SK-N-SH treated with all-trans-retinoic acid at 6 μM for 48 hours (cell line): ENCODE data around the gene TIMM21.

ENCODE experiments used
- OSR1 ChIP-seq: fragments of 250-450 bp; sonication (Bioruptor Pico); IDR thresholded peaks from 2 replicates; pipeline ENCODE4 v1.8.0; 2022; ENCODE audit warnings: moderate library complexity, mild to moderate bottlenecking, inconsistent platforms
- ZFP3 ChIP-seq: fragments of 250-450 bp; sonication (Bioruptor Pico); IDR thresholded peaks from 2 replicates; pipeline ENCODE4 v1.5.0; 2020; ENCODE audit warnings: mild to moderate bottlenecking, moderate library complexity
- ZFP30 ChIP-seq: fragments of 450-650 bp; formaldehyde crosslinking; IDR thresholded peaks from 2 replicates; pipeline ENCODE4 v1.5.0; 2022; ENCODE audit warnings: mild to moderate bottlenecking, moderate library complexity
- ZNF565 ChIP-seq: fragments of 450-650 bp; formaldehyde crosslinking; conservative IDR thresholded peaks from 2 replicates; pipeline ENCODE4 v1.5.0; 2020; ENCODE audit warnings: low read depth, mild to moderate bottlenecking, moderate library complexity
- TF ChIP-seq, protein P1 (sequence below): fragments of 250-450 bp; sonication (Bioruptor Pico); IDR thresholded peaks from 2 replicates; pipeline ENCODE4 v1.5.0; 2020; ENCODE audit warnings: mild to moderate bottlenecking, moderate library complexity

DNA sequence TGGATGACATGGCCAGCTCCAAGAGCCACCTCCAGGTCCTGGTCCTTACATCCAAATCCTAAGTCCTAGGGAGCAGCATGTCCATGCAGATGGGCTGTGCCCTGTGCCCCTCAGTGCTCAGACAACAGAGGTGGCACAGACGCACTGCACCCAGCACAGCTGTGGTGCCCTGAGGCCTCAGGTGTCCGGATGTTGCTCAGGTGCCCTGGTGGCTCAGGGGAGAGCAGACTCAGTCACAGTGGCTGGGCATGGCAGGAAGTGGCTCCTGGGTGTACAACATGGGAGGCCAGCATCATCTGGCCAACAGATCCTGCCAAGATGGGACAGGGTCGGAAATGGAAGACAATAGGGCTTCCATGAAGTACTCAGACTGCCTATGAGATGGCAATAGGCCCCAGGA, 50.1 kb downstream of the TIMM21 start:
- TF ChIP-seq ZNF565 (CRISPR knock-in tag) (no peak), ZFP3 (no peak), OSR1 (CRISPR knock-in tag) (no peak), ZFP30 (CRISPR knock-in tag) (no peak)
- TF ChIP-seq, protein P1, sequence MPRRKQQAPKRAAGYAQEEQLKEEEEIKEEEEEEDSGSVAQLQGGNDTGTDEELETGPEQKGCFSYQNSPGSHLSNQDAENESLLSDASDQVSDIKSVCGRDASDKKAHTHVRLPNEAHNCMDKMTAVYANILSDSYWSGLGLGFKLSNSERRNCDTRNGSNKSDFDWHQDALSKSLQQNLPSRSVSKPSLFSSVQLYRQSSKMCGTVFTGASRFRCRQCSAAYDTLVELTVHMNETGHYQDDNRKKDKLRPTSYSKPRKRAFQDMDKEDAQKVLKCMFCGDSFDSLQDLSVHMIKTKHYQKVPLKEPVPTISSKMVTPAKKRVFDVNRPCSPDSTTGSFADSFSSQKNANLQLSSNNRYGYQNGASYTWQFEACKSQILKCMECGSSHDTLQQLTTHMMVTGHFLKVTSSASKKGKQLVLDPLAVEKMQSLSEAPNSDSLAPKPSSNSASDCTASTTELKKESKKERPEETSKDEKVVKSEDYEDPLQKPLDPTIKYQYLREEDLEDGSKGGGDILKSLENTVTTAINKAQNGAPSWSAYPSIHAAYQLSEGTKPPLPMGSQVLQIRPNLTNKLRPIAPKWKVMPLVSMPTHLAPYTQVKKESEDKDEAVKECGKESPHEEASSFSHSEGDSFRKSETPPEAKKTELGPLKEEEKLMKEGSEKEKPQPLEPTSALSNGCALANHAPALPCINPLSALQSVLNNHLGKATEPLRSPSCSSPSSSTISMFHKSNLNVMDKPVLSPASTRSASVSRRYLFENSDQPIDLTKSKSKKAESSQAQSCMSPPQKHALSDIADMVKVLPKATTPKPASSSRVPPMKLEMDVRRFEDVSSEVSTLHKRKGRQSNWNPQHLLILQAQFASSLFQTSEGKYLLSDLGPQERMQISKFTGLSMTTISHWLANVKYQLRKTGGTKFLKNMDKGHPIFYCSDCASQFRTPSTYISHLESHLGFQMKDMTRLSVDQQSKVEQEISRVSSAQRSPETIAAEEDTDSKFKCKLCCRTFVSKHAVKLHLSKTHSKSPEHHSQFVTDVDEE (CRISPR knock-in tag): no peak
